Astrocyte (in vitro differentiated cells and primary cell): ENCODE results near the gene ZNF69. TPM values are rescaled to one million over a fixed set of nuclear protein-coding genes. Genes with fewer than 3 reads are reported as not detected.
"Not testable (repeated sequence)": the region's sequence is repeated elsewhere in the genome, so short reads cannot be mapped to it uniquely, and the experiment has no call there.

Experiments
- DNase-seq: peaks from one replicate; pipeline ENCODE4 v3.0.0-alpha.2; 2010; ENCODE audit warnings: low read depth
- FAIRE-seq: peaks from 2 replicates; lab custom pipeline; 2011; peaks lifted over from hg19 to GRCh38; lab: Jason Lieb, UNC
- H2AFZ ChIP-seq: 2 replicates; pipeline ENCODE4 v1.6.0; 2012; ENCODE audit warnings: low read depth, low read length, inconsistent platforms
- H3K27ac ChIP-seq: 2 replicates; pipeline ENCODE4 v1.5.1; 2011; ENCODE audit warnings: low read depth, low read length, inconsistent platforms
- H3K27me3 ChIP-seq: 2 replicates; pipeline ENCODE4 v1.6.0; 2011; ENCODE audit warnings: low read length, inconsistent platforms; ENCODE audit not compliant: insufficient read depth
- H3K36me3 ChIP-seq: 2 replicates; pipeline ENCODE4 v1.5.1; 2011; ENCODE audit warnings: low read length, inconsistent platforms; ENCODE audit not compliant: insufficient read depth
- H3K4me1 ChIP-seq: 2 replicates; pipeline ENCODE4 v1.5.1; 2011; ENCODE audit warnings: low read length, inconsistent platforms; ENCODE audit not compliant: insufficient read depth
- H3K4me2 ChIP-seq: 2 replicates; pipeline ENCODE4 v1.6.0; 2012; ENCODE audit warnings: low read length, inconsistent platforms
- H3K4me3 ChIP-seq: 2 replicates; pipeline ENCODE4 v1.5.1; 2011; ENCODE audit warnings: low read depth, mild to moderate bottlenecking, low read length, inconsistent platforms; ENCODE audit not compliant: insufficient read depth
- H3K79me2 ChIP-seq: 2 replicates; pipeline ENCODE4 v1.6.0; 2012; ENCODE audit warnings: mild to moderate bottlenecking, low read length, inconsistent platforms; ENCODE audit not compliant: insufficient read depth
- H3K9ac ChIP-seq: 2 replicates; pipeline ENCODE4 v1.6.0; 2012; ENCODE audit warnings: mild to moderate bottlenecking, low read length, inconsistent platforms
- H3K9me3 ChIP-seq: 2 replicates; pipeline ENCODE4 v1.5.1; 2012; ENCODE audit warnings: low read depth, mild to moderate bottlenecking, low read length, inconsistent platforms; ENCODE audit not compliant: insufficient read depth
- H4K20me1 ChIP-seq: 2 replicates; pipeline ENCODE4 v1.6.0; 2012; ENCODE audit warnings: low read length, inconsistent platforms; ENCODE audit not compliant: insufficient read depth
- H3K27ac Mint-ChIP-seq: one replicate; pipeline ENCODE4 v1.8.0; 2021; ENCODE audit warnings: mild to moderate bottlenecking, mixed read lengths; ENCODE audit not compliant: unreplicated experiment
- H3K27me3 Mint-ChIP-seq: one replicate; pipeline ENCODE4 v1.8.0; 2021; ENCODE audit warnings: low read depth, mixed read lengths; ENCODE audit not compliant: unreplicated experiment
- H3K36me3 Mint-ChIP-seq: one replicate; pipeline ENCODE4 v1.8.0; 2021; ENCODE audit warnings: low read depth, mixed read lengths; ENCODE audit not compliant: unreplicated experiment
- H3K4me1 Mint-ChIP-seq: one replicate; pipeline ENCODE4 v1.8.0; 2021; ENCODE audit warnings: low read depth, mixed read lengths; ENCODE audit not compliant: unreplicated experiment
- H3K4me3 Mint-ChIP-seq: one replicate; pipeline ENCODE4 v1.8.0; 2021; ENCODE audit warnings: mild to moderate bottlenecking, moderate library complexity, mixed read lengths; ENCODE audit not compliant: unreplicated experiment
- H3K9me3 Mint-ChIP-seq: one replicate; pipeline ENCODE4 v1.8.0; 2021; ENCODE audit warnings: mild to moderate bottlenecking, mixed read lengths; ENCODE audit not compliant: unreplicated experiment
- CTCF ChIP-seq: IDR thresholded peaks from 2 replicates; pipeline ENCODE4 v1.5.1; 2011; ENCODE audit warnings: low read depth, mild to moderate bottlenecking, inconsistent platforms, low read length, moderate library complexity; ENCODE audit not compliant: insufficient read depth
- EZH2 ChIP-seq: IDR thresholded peaks from 2 replicates; pipeline ENCODE4 v1.6.1; 2012; ENCODE audit warnings: mild to moderate bottlenecking, low read length, inconsistent platforms; ENCODE audit not compliant: insufficient read depth
- total RNA-seq: library from RNA; stranded (reverse); gene quantifications from 2 replicates; pipeline ENCODE4 v1.2.1, GENCODE V29; 2021

The ZNF69 gene
- total RNA-seq, 1 donor from 2014 or later, result not detected

GRCh38 chr19:11873762-11874161, 13.8 kb upstream of the ZNF69 start:
- no peak overlapping the region for H3K27ac Mint-ChIP-seq

GRCh38 chr19:11879687-11880266, 7.8 kb upstream of the ZNF69 start:
- not testable (repeated sequence) for H4K20me1 ChIP-seq, H3K4me2 ChIP-seq, H3K36me3 ChIP-seq, H3K27ac ChIP-seq, H3K4me1 ChIP-seq, H3K27ac Mint-ChIP-seq, FAIRE-seq, H3K36me3 Mint-ChIP-seq, DNase-seq, H3K4me3 ChIP-seq, H3K79me2 ChIP-seq, H3K4me3 Mint-ChIP-seq, H2AFZ ChIP-seq, H3K9me3 ChIP-seq, H3K9ac ChIP-seq, H3K27me3 ChIP-seq, H3K4me1 Mint-ChIP-seq, H3K27me3 Mint-ChIP-seq
- peaks cover 16% of the 10 kb centered on the region for H3K9me3 Mint-ChIP-seq

More at GRCh38 chr19:11873762-11874161, 13.8 kb upstream of the ZNF69 start:
- no peak overlapping the region for H3K4me3 Mint-ChIP-seq
- Histone ChIP-seq H3K27ac (no peak overlapping the region), H4K20me1 (no peaks in the 10 kb centered on the region), H3K36me3 (no peaks in the 10 kb centered on the region), H2AFZ (no peak overlapping the region), H3K27me3 (no peaks in the 10 kb centered on the region), H3K4me3 (no peak overlapping the region), H3K4me2 (no peak overlapping the region), H3K4me1 (no peaks in the 10 kb centered on the region), H3K9me3 (peaks cover 30% of the 10 kb centered on the region), H3K9ac (no peak overlapping the region), H3K79me2 (no peaks in the 10 kb centered on the region)
- no peak for DNase-seq
- no peak for TF ChIP-seq CTCF
- no peak for TF ChIP-seq EZH2
- FAIRE-seq, result no peak
- no peaks in the 10 kb centered on the region for H3K36me3 Mint-ChIP-seq
- no peaks in the 10 kb centered on the region for H3K4me1 Mint-ChIP-seq
- no peaks in the 10 kb centered on the region for H3K27me3 Mint-ChIP-seq
- H3K9me3 Mint-ChIP-seq, result peaks cover 13% of the 10 kb centered on the region

- no peaks in the 10 kb centered on the region for H3K27me3 ChIP-seq
- TF ChIP-seq EZH2 (no peak), CTCF (no peak)
- no peaks in the 10 kb centered on the region for H3K79me2 ChIP-seq
- H3K9me3 ChIP-seq, result peaks cover 3% of the 10 kb centered on the region
- no peak overlapping the region for H2AFZ ChIP-seq
- Mint-ChIP-seq H3K9me3 (peaks cover 13% of the 10 kb centered on the region), H3K27me3 (no peaks in the 10 kb centered on the region), H3K27ac (no peak overlapping the region), H3K4me3 (no peak overlapping the region), H3K36me3 (no peaks in the 10 kb centered on the region), H3K4me1 (no peaks in the 10 kb centered on the region)
- H3K4me2 ChIP-seq, result no peak overlapping the region
- H3K4me1 ChIP-seq, result no peaks in the 10 kb centered on the region
- FAIRE-seq (no peak), DNase-seq (no peak)
- no peak overlapping the region for H3K27ac ChIP-seq
- H3K9ac ChIP-seq, result no peak overlapping the region
- no peaks in the 10 kb centered on the region for H4K20me1 ChIP-seq
- no peaks in the 10 kb centered on the region for H3K36me3 ChIP-seq
- no peak overlapping the region for H3K4me3 ChIP-seq
Measured at GRCh38 chr19:11880598-11880997, 7.0 kb upstream of the ZNF69 start.
